Measurements from ENCODE around the gene ANTXR1.

DNA sequence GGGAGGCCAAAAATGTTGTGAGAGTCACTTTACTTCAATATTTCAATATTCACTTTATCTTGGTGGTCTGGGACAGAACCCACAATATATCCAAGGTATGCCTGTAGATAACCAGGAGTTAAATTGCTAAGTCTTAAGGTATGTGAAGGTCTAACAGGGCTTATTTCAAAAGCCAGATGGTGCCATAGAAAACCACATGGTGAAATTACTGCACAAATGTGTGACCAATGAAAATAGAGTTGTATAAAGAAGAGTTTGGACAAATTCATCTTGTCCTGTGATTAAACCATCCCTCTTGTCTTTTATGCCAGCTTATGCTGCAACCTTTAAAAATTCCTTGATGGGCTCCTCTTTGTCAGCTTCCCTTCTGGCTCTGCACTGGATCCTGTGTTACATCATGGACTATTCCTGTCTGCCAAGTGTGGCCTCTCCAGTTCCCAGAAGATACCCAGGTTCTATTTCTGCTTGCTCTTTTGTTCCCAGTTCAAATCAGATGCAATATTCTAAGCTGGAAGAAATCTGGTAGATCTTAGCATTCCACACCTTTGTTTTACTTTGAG lies 46.8 kb downstream of the ANTXR1 start:
- TF ChIP-seq POLR2A (IDR thresholded peaks at IDR 0.05) = no peak
- TF ChIP-seq, protein P1, sequence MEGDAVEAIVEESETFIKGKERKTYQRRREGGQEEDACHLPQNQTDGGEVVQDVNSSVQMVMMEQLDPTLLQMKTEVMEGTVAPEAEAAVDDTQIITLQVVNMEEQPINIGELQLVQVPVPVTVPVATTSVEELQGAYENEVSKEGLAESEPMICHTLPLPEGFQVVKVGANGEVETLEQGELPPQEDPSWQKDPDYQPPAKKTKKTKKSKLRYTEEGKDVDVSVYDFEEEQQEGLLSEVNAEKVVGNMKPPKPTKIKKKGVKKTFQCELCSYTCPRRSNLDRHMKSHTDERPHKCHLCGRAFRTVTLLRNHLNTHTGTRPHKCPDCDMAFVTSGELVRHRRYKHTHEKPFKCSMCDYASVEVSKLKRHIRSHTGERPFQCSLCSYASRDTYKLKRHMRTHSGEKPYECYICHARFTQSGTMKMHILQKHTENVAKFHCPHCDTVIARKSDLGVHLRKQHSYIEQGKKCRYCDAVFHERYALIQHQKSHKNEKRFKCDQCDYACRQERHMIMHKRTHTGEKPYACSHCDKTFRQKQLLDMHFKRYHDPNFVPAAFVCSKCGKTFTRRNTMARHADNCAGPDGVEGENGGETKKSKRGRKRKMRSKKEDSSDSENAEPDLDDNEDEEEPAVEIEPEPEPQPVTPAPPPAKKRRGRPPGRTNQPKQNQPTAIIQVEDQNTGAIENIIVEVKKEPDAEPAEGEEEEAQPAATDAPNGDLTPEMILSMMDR (IDR thresholded peaks at IDR 0.05 in 8 of 11, conservative IDR thresholded peaks at IDR 0.05 in 3 of 11) = no peak

All from spleen (tissue), 7 donors.